ENCODE measurements around the gene ME1. TPM values are rescaled to one million over a fixed set of nuclear protein-coding genes. Genes with fewer than 3 reads are reported as not detected.

The ME1 gene
- total RNA-seq, 1 experiment from 2014 or later: 40.5 TPM

GRCh38 chr6:83367104-83367503 is 63.7 kb downstream of the ME1 start:
- H3K4me3 ChIP-seq (replicated peaks in 1 of 2; ENCODE audit: low read depth in 1 of 2, low read length in 2 of 2): no peak overlapping the region
- H3K9me3 ChIP-seq (ENCODE audit: control insufficient read depth in 1 of 2, insufficient read depth in 1 of 2, low read depth in 1 of 2, low read length in 2 of 2): no peaks in the 10 kb centered on the region
- no peak overlapping the region for H3K9ac ChIP-seq (ENCODE audit: low read length)
- H4K20me1 ChIP-seq (ENCODE audit: insufficient read depth): no peaks in the 10 kb centered on the region; the same call in 1 of the 2 replicates
- BruUV-seq (replicated peaks): no TSS peak
- peaks cover 3% of the 10 kb centered on the region; the same call in 1 of the 2 replicates for H3K79me2 ChIP-seq (ENCODE audit: insufficient read depth, low read length)
- H3K4me1 ChIP-seq (ENCODE audit: control insufficient read depth in 1 of 2, insufficient read depth in 2 of 2, low read length in 2 of 2): no peaks in the 10 kb centered on the region
- TF ChIP-seq ZFX (IDR thresholded peaks at IDR 0.05) (no peak), EZH2phosphoT487 (IDR thresholded peaks at IDR 0.05; ENCODE audit: borderline replicate concordance) (no peak), RAD21 (IDR thresholded peaks at IDR 0.05; ENCODE audit: low read depth) (no peak), SRF (IDR thresholded peaks at IDR 0.05; ENCODE audit: low read depth) (no peak), CBX3 (IDR thresholded peaks at IDR 0.05; ENCODE audit: low read depth) (no peak), ELF1 (IDR thresholded peaks at IDR 0.05; ENCODE audit: borderline replicate concordance, low read depth) (no peak), ZBTB33 (IDR thresholded peaks at IDR 0.05; ENCODE audit: extremely low read depth, insufficient replicate concordance, low read length) (no peak), ZNF274 (IDR thresholded peaks at IDR 0.05; ENCODE audit: low read depth, low read length) (no peak), EGR1 (IDR thresholded peaks at IDR 0.05; ENCODE audit: low read depth) (no peak), JUND (IDR thresholded peaks at IDR 0.05) (no peak), POLR2AphosphoS5 (IDR thresholded peaks at IDR 0.05; ENCODE audit: low read depth, low read length) (no peak), EZH2 (IDR thresholded peaks at IDR 0.05) (no peak), SP1 (IDR thresholded peaks at IDR 0.05; ENCODE audit: low read depth) (no peak), SIN3A (IDR thresholded peaks at IDR 0.05; ENCODE audit: low read depth) (no peak), FOSL1 (IDR thresholded peaks at IDR 0.05; ENCODE audit: low read depth) (no peak), YY1 (IDR thresholded peaks at IDR 0.05; ENCODE audit: extremely low read depth, insufficient replicate concordance, low read depth, low read length) (no peak)
- no peak overlapping the region for H2AFZ ChIP-seq (ENCODE audit: low read depth, low read length, poor library complexity, severe bottlenecking)
- H3K27ac ChIP-seq (ENCODE audit: low read depth, low read length): no peak overlapping the region
- H3K27me3 ChIP-seq (ENCODE audit: insufficient read depth, low read length): no peaks in the 10 kb centered on the region
- no peak for ATAC-seq
- ChIA-PET RAD21 (ENCODE audit: low non-redundant PET in 1 of 2, low total read pairs in 2 of 2, uncharacterized antibody in 2 of 2, unreplicated experiment in 2 of 2) (no interaction called here), POLR2A (no interaction called here), CTCF (no interaction called here)
- intact Hi-C loops (cut with micrococcal nuclease): no loop called here
- no peak for DNase-seq (ENCODE audit: low read depth, low spot score)
- no peaks in the 10 kb centered on the region for H3K36me3 ChIP-seq (ENCODE audit: control insufficient read depth in 1 of 2, insufficient read depth in 2 of 2, low read length in 2 of 2)
- no peak overlapping the region for H3K4me2 ChIP-seq (ENCODE audit: low read length)
- H3K9me2 ChIP-seq (ENCODE audit: insufficient read depth): 0 out of 2 replicates have a peak, but pooled peaks cover 3% of the 10 kb centered on the region
